Thyroid gland (tissue), 4 donors: ENCODE results near the gene LSM14A.

Source experiments
- CTCF ChIP-seq, 6 experiments: fragments of 200-600 bp in 3 of 6; fragments of 450-650 bp in 3 of 6; sonication (generic) in 3 of 6; IDR thresholded peaks; one replicate each; pipeline ENCODE4 v1.5.1; 2016 to 2019; ENCODE audit warnings: antibody characterized with exemption in 6 of 6, mild to moderate bottlenecking in 2 of 6, inconsistent platforms in 1 of 6, moderate library complexity in 1 of 6
- POLR2A ChIP-seq, 2 donors: fragments of 450-650 bp; IDR thresholded peaks; one replicate each; pipeline ENCODE4 v1.6.1; 2017; ENCODE audit warnings: antibody characterized with exemption in 2 of 2, mild to moderate bottlenecking in 2 of 2, moderate library complexity in 1 of 2

GRCh38 chr19:34135054-34135800 is 37.1 kb upstream of the LSM14A start:
- TF ChIP-seq CTCF (IDR thresholded peaks at IDR 0.05): no peak
- no peak for TF ChIP-seq POLR2A (IDR thresholded peaks at IDR 0.05)
